NCI-H1417 (cell line): ENCODE data around the gene UBE2G1.
A peak's percentile ranks its signal among the peaks of the same experiment; 100 is the strongest.
"Not testable (repeated sequence)": the region's sequence is repeated elsewhere in the genome, so short reads cannot be mapped to it uniquely, and the experiment has no call there.

ENCODE experiments used
- DNase-seq, 3 experiments: peaks; one replicate each; lab custom pipeline; 2025; lab: John Stamatoyannopoulos, UW

UBE2G1 gene

GRCh38 chr17:4301066-4301465, 65.4 kb downstream of the UBE2G1 start:
- no peak for DNase-seq

GRCh38 chr17:4297351-4297750, 69.1 kb downstream of the UBE2G1 start:
- no peak for DNase-seq

- DNase-seq: no peak
Measured at GRCh38 chr17:4295686-4296085, 70.8 kb downstream of the UBE2G1 start.

GRCh38 chr17:4293572-4293971, 72.9 kb downstream of the UBE2G1 start:
- DNase-seq: no peak

- no peak for DNase-seq
Measured at GRCh38 chr17:4287710-4288109, 78.8 kb downstream of the UBE2G1 start.

- no peak for DNase-seq
Measured at GRCh38 chr17:4276514-4276913, 90.0 kb downstream of the UBE2G1 start.

- DNase-seq: no peak
Measured at GRCh38 chr17:4272972-4273368, 93.5 kb downstream of the UBE2G1 start.

- no peak for DNase-seq
Measured at GRCh38 chr17:4272213-4272971, 94.1 kb downstream of the UBE2G1 start.

- DNase-seq: no peak
Measured at GRCh38 chr17:4270736-4271135, 95.7 kb downstream of the UBE2G1 start.

GRCh38 chr17:4269915-4270314, 96.6 kb downstream of the UBE2G1 start:
- DNase-seq: no peak

GRCh38 chr17:4267402-4267801, 99.1 kb downstream of the UBE2G1 start:
- DNase-seq: no peak

GRCh38 chr17:4266550-4266949, 99.9 kb downstream of the UBE2G1 start:
- no peak for DNase-seq

- DNase-seq: peak; percentile 89 to 94 (median 92)
Measured at GRCh38 chr17:4263282-4264215, 102.9 kb downstream of the UBE2G1 start, which contains the start of gene ANKFY1. Gene ANKFY1, minus strand, starts transcription at chr17:4263979. Its CDS starts 38 bp downstream, at chr17:4263941.

- no peak for DNase-seq
Measured at GRCh38 chr17:4262703-4263102, 103.8 kb downstream of the UBE2G1 start.

- DNase-seq: no peak
Measured at GRCh38 chr17:4261452-4261851, 105.0 kb downstream of the UBE2G1 start.

GRCh38 chr17:4258867-4259266, 107.6 kb downstream of the UBE2G1 start:
- no peak for DNase-seq

- no peak for DNase-seq
Measured at GRCh38 chr17:4256952-4257351, 109.5 kb downstream of the UBE2G1 start.

GRCh38 chr17:4255271-4255670, 111.2 kb downstream of the UBE2G1 start:
- not testable (repeated sequence) for DNase-seq

- DNase-seq: no peak
Measured at GRCh38 chr17:4250887-4251286, 115.6 kb downstream of the UBE2G1 start.

GRCh38 chr17:4249452-4250029, 116.9 kb downstream of the UBE2G1 start:
- peak in 2 of 3 experiments; percentile 1 to 14 for DNase-seq

GRCh38 chr17:4248504-4249277, 117.8 kb downstream of the UBE2G1 start:
- no peak for DNase-seq

- peak in 1 of 3 experiments; percentile 76 for DNase-seq
Measured at GRCh38 chr17:4247971-4248388, 118.5 kb downstream of the UBE2G1 start.
